Measurements from ENCODE around the gene LRRC9.

Gene LRRC9

DNA sequence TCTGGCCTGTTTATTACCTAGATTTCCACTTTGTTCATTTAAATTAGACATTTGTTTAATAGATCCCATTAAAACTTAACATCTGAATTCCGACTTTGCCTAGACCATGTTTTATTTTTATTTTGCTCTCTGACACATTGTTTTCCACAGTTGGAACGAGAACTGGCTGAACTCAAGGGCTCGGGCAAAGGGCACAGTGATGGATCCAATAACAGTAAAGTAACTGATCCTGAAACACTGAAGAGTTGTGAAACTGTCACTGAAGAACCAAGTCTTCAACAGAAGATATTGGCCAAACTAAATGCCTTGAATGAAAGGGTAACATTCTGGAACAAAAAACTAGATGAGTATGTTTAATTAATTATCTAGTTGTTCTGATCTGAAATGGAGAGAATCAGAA lies 39.7 kb downstream of the LRRC9 start:
- TF ChIP-seq CTCF (IDR thresholded peaks at IDR 0.05; ENCODE audit: extremely low read depth, missing control alignments): no peak
- no peak for DNase-seq (ENCODE audit: low spot score)

- peak; percentile 28 for DNase-seq (ENCODE audit: low spot score)
- TF ChIP-seq CTCF (IDR thresholded peaks at IDR 0.05; ENCODE audit: extremely low read depth, missing control alignments): no peak
These were observed 41.6 kb downstream of the LRRC9 start for GRCh38 chr14:59961518-59962062.

DNA sequence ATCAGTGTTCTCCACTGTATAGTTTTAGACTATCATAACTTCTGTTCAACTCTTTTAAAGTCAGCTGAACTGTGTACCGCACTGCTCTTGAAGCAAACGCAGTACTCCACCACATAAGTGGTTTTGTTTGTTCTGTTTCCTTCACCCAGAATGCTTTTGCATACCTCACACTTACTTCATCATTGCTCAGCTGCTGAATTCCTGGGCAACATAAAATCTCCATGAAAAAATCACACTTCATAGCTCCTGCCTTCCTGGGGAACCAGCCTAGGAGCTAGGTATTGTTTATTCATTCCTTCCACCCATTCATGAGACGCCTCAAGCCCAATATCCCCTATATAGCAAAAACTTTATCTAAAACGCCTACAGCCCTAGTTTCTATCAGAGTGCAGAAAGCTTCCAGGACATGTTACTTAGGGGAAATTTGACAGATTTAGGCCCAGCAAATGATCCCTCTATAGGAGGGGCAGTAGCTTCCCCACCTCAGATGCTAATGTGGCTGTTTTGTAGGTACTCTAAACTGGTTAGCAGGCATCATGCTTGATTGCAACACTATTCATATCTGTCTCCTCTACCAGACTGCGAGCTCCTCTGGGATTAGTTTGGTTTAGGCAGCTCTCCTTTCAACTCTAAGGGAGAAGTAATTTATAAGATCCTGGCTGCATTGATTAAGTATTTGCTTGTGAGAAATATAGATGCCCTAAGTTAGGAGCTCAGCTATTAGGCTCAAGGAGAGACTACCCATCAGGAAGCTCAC lies 44.5 kb downstream of the LRRC9 start:
- no peak for DNase-seq (ENCODE audit: low spot score)
- no peak for TF ChIP-seq CTCF (IDR thresholded peaks at IDR 0.05; ENCODE audit: extremely low read depth, missing control alignments)

DNA sequence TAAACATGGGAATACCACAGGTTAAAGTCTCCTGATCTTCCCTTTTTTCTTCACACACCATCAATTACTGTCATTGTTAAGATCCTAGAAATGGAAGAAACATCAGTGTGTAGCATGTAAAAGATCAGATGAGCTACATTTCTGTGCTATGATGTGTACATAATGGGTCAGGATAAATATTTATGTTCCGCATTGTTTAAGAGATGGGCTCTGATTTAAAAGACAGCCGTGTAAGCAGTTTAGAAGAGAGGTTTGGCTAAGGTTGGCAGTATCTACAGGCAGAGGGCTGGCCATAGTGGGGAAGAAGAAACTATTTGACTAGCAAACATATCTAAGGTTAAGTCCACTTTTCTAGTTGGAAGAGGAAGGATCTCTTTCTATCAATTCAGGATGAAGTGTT lies 49.4 kb downstream of the LRRC9 start:
- TF ChIP-seq CTCF (IDR thresholded peaks at IDR 0.05; ENCODE audit: extremely low read depth, missing control alignments): no peak
- DNase-seq (ENCODE audit: low spot score): no peak

- DNase-seq (ENCODE audit: low spot score): no peak
- TF ChIP-seq CTCF (IDR thresholded peaks at IDR 0.05; ENCODE audit: extremely low read depth, missing control alignments): no peak
These were observed 61.6 kb downstream of the LRRC9 start for GRCh38 chr14:59981564-59981963.

DNA sequence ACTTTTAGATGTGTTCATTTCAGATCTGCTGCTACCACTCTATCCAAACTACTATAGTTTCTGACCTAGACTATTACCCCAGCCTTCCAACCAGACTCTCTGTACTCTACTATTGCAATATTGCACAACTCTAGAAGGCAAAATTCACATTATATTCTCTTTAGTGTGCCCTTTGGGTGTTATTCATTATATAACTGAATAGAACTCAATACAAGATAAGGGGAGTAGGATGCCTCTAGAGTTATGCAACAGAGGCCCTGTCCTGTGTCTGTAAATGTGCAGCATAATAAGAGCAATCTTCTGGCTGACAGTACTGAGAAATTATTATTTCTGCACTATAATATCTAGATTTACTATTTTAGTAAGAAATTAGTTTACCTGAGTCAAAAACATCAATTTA lies 63.1 kb downstream of the LRRC9 start:
- TF ChIP-seq CTCF (IDR thresholded peaks at IDR 0.05; ENCODE audit: extremely low read depth, missing control alignments): no peak
- no peak for DNase-seq (ENCODE audit: low spot score)

- no peak for TF ChIP-seq CTCF (IDR thresholded peaks at IDR 0.05; ENCODE audit: extremely low read depth, missing control alignments)
- DNase-seq (ENCODE audit: low spot score): no peak
These were observed 66.7 kb downstream of the LRRC9 start for GRCh38 chr14:59986556-59987059.
